ENCODE measurements around the gene PADI2. TPM values are rescaled to one million over a fixed set of nuclear protein-coding genes. Genes with fewer than 3 reads are reported as not detected.

PADI2 gene
- total and polyA plus RNA-seq, 2 experiments from 2014 or later = 1.7 to 4.3 TPM

DNA sequence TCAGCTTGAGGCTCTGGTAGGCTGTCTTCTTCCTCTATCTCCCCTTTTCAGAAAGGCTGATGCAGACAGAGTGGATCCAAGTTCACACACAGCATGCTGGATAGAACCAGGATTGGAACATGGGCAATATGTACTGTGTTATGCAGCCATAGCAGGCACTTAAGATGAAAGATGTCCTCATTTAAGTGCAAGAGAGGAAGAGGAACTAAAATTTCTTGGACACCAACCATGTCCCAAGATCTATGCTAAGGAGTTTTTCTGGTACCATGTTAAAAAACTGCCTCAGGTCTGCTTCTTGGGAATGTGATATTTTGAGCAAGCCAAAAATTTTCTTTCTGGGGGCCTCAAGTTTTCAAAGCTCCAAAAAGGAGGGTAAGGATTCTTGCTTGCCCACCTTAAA lies 66.6 kb downstream of the PADI2 start:
- TF ChIP-seq, protein P1, sequence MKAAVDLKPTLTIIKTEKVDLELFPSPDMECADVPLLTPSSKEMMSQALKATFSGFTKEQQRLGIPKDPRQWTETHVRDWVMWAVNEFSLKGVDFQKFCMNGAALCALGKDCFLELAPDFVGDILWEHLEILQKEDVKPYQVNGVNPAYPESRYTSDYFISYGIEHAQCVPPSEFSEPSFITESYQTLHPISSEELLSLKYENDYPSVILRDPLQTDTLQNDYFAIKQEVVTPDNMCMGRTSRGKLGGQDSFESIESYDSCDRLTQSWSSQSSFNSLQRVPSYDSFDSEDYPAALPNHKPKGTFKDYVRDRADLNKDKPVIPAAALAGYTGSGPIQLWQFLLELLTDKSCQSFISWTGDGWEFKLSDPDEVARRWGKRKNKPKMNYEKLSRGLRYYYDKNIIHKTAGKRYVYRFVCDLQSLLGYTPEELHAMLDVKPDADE (IDR thresholded peaks at IDR 0.05) = no peak
- TF ChIP-seq STAT1 (IDR thresholded peaks at IDR 0.05; ENCODE audit: unreplicated experiment) (no peak), POLR2AphosphoS5 (IDR thresholded peaks at IDR 0.05; ENCODE audit: low read depth) (no peak), ZNF114 (CRISPR knock-in tag; IDR thresholded peaks at IDR 0.05) (no peak), JUNB (IDR thresholded peaks at IDR 0.05; ENCODE audit: unreplicated experiment) (no peak), NANOG (IDR thresholded peaks at IDR 0.05; ENCODE audit: borderline replicate concordance) (no peak), ZNF331 (CRISPR knock-in tag; IDR thresholded peaks at IDR 0.05; ENCODE audit: low read depth) (no peak), CREB1 (CRISPR knock-in tag; IDR thresholded peaks at IDR 0.05; ENCODE audit: low read depth) (no peak), EZH2 (IDR thresholded peaks at IDR 0.05; ENCODE audit: low read depth, unreplicated experiment) (no peak), EZH2phosphoT487 (IDR thresholded peaks at IDR 0.05; ENCODE audit: unreplicated experiment) (no peak)
- TF ChIP-seq, protein P2, sequence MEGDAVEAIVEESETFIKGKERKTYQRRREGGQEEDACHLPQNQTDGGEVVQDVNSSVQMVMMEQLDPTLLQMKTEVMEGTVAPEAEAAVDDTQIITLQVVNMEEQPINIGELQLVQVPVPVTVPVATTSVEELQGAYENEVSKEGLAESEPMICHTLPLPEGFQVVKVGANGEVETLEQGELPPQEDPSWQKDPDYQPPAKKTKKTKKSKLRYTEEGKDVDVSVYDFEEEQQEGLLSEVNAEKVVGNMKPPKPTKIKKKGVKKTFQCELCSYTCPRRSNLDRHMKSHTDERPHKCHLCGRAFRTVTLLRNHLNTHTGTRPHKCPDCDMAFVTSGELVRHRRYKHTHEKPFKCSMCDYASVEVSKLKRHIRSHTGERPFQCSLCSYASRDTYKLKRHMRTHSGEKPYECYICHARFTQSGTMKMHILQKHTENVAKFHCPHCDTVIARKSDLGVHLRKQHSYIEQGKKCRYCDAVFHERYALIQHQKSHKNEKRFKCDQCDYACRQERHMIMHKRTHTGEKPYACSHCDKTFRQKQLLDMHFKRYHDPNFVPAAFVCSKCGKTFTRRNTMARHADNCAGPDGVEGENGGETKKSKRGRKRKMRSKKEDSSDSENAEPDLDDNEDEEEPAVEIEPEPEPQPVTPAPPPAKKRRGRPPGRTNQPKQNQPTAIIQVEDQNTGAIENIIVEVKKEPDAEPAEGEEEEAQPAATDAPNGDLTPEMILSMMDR (conservative IDR thresholded peaks at IDR 0.05; ENCODE audit: low read depth in 2 of 2) = no peak
- TF ChIP-seq, protein P3, sequence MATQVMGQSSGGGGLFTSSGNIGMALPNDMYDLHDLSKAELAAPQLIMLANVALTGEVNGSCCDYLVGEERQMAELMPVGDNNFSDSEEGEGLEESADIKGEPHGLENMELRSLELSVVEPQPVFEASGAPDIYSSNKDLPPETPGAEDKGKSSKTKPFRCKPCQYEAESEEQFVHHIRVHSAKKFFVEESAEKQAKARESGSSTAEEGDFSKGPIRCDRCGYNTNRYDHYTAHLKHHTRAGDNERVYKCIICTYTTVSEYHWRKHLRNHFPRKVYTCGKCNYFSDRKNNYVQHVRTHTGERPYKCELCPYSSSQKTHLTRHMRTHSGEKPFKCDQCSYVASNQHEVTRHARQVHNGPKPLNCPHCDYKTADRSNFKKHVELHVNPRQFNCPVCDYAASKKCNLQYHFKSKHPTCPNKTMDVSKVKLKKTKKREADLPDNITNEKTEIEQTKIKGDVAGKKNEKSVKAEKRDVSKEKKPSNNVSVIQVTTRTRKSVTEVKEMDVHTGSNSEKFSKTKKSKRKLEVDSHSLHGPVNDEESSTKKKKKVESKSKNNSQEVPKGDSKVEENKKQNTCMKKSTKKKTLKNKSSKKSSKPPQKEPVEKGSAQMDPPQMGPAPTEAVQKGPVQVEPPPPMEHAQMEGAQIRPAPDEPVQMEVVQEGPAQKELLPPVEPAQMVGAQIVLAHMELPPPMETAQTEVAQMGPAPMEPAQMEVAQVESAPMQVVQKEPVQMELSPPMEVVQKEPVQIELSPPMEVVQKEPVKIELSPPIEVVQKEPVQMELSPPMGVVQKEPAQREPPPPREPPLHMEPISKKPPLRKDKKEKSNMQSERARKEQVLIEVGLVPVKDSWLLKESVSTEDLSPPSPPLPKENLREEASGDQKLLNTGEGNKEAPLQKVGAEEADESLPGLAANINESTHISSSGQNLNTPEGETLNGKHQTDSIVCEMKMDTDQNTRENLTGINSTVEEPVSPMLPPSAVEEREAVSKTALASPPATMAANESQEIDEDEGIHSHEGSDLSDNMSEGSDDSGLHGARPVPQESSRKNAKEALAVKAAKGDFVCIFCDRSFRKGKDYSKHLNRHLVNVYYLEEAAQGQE (IDR thresholded peaks at IDR 0.05; ENCODE audit: unreplicated experiment) = no peak
- TF ChIP-seq, protein P4, sequence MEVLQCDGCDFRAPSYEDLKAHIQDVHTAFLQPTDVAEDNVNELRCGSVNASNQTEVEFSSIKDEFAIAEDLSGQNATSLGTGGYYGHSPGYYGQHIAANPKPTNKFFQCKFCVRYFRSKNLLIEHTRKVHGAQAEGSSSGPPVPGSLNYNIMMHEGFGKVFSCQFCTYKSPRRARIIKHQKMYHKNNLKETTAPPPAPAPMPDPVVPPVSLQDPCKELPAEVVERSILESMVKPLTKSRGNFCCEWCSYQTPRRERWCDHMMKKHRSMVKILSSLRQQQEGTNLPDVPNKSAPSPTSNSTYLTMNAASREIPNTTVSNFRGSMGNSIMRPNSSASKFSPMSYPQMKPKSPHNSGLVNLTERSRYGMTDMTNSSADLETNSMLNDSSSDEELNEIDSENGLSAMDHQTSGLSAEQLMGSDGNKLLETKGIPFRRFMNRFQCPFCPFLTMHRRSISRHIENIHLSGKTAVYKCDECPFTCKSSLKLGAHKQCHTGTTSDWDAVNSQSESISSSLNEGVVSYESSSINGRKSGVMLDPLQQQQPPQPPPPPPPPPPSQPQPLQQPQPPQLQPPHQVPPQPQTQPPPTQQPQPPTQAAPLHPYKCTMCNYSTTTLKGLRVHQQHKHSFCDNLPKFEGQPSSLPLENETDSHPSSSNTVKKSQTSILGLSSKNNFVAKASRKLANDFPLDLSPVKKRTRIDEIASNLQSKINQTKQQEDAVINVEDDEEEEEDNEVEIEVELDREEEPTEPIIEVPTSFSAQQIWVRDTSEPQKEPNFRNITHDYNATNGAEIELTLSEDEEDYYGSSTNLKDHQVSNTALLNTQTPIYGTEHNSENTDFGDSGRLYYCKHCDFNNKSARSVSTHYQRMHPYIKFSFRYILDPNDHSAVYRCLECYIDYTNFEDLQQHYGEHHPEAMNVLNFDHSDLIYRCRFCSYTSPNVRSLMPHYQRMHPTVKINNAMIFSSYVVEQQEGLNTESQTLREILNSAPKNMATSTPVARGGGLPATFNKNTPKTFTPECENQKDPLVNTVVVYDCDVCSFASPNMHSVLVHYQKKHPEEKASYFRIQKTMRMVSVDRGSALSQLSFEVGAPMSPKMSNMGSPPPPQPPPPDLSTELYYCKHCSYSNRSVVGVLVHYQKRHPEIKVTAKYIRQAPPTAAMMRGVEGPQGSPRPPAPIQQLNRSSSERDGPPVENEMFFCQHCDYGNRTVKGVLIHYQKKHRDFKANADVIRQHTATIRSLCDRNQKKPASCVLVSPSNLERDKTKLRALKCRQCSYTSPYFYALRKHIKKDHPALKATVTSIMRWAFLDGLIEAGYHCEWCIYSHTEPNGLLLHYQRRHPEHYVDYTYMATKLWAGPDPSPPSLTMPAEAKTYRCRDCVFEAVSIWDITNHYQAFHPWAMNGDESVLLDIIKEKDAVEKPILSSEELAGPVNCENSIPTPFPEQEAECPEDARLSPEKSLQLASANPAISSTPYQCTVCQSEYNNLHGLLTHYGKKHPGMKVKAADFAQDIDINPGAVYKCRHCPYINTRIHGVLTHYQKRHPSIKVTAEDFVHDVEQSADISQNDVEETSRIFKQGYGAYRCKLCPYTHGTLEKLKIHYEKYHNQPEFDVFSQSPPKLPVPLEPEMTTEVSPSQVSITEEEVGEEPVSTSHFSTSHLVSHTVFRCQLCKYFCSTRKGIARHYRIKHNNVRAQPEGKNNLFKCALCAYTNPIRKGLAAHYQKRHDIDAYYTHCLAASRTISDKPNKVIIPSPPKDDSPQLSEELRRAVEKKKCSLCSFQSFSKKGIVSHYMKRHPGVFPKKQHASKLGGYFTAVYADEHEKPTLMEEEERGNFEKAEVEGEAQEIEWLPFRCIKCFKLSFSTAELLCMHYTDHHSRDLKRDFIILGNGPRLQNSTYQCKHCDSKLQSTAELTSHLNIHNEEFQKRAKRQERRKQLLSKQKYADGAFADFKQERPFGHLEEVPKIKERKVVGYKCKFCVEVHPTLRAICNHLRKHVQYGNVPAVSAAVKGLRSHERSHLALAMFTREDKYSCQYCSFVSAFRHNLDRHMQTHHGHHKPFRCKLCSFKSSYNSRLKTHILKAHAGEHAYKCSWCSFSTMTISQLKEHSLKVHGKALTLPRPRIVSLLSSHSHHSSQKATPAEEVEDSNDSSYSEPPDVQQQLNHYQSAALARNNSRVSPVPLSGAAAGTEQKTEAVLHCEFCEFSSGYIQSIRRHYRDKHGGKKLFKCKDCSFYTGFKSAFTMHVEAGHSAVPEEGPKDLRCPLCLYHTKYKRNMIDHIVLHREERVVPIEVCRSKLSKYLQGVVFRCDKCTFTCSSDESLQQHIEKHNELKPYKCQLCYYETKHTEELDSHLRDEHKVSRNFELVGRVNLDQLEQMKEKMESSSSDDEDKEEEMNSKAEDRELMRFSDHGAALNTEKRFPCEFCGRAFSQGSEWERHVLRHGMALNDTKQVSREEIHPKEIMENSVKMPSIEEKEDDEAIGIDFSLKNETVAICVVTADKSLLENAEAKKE (CRISPR knock-in tag; IDR thresholded peaks at IDR 0.05) = no peak
- peak overlapping the region; percentile 94 for H3K4me2 ChIP-seq
- H3K27ac Mint-ChIP-seq = no peak overlapping the region
- ATAC-seq (no peak), DNase-seq (ENCODE audit: low spot score) (no peak)
- H3K27ac ChIP-seq (ENCODE audit: low read depth) = no peak overlapping the region
- no peaks in the 10 kb centered on the region for H3K9me3 Mint-ChIP-seq
- H3K36me3 Mint-ChIP-seq (ENCODE audit: low read depth) = peaks cover 8% of the 10 kb centered on the region; the same call in 2 of the 3 replicates
- no peaks in the 10 kb centered on the region for H3K9me2 ChIP-seq (ENCODE audit: insufficient read depth)
- H3K4me1 ChIP-seq (ENCODE audit: insufficient read depth) = peaks cover 9% of the 10 kb centered on the region
- H3K4me3 ChIP-seq = peak overlapping the region; percentile 92
- no peak overlapping the region for H2AFZ ChIP-seq
- peaks cover 46% of the 10 kb centered on the region for H3K79me2 ChIP-seq (replicated peaks; ENCODE audit: insufficient read depth)
- H4K20me1 ChIP-seq (replicated peaks; ENCODE audit: insufficient read depth) = peaks cover 16% of the 10 kb centered on the region
- peaks cover 9% of the 10 kb centered on the region; the same call in 2 of the 3 replicates for H3K4me1 Mint-ChIP-seq
- peak overlapping the region; percentile 99 for H3K4me3 Mint-ChIP-seq
- peaks cover 13% of the 10 kb centered on the region for H3K27me3 Mint-ChIP-seq (ENCODE audit: insufficient read depth, low read depth, poor library complexity)
- H3F3A ChIP-seq (replicated peaks; ENCODE audit: low read depth) = peaks cover 21% of the 10 kb centered on the region
- peaks cover 9% of the 10 kb centered on the region; the same call in 1 of the 2 replicates for H3K36me3 ChIP-seq (ENCODE audit: insufficient read depth)
- no peaks in the 10 kb centered on the region for H3K27me3 ChIP-seq (ENCODE audit: insufficient read depth)
